Left ventricle myocardium inferior (tissue), 1 donor: Measurements from ENCODE around the gene C5orf46. TPM values are rescaled to one million over a fixed set of nuclear protein-coding genes. Genes with fewer than 3 reads are reported as not detected.

ENCODE experiments used
- total RNA-seq: library from RNA; stranded (reverse); fragmentation: NEBNext Ultra II Directional; extraction: Animal tissue kit (Norgen Biotek cat#: 25700); gene quantifications from one replicate; pipeline ENCODE4 v1.2.1, GENCODE V29; 2021
- donor health status: DM: no; HTN: yes; CAD: no; lungs with severe emphysema.

C5orf46 gene
- total RNA-seq, 1 donor from 2014 or later = 12.0 TPM

Other genes starting within 250 kb of the C5orf46 start
- gene JAKMIP2, start 123.8 kb downstream of the C5orf46 start, total RNA-seq = 0.41 TPM
- gene SPINK1, start 74.9 kb downstream of the C5orf46 start, total RNA-seq = 1.2 TPM
- gene SCGB3A2, start 27.8 kb downstream of the C5orf46 start, total RNA-seq = not detected
- gene SPINK5, start 157.4 kb upstream of the C5orf46 start, total RNA-seq = 0.47 TPM